Fibroblast of mammary gland (primary cell): Measurements from ENCODE around the gene CASQ2.

Experiments used
- DNase-seq: peaks from one replicate; pipeline ENCODE4 v3.0.0-alpha.2; 2010; ENCODE audit warnings: low read depth
- H3K4me3 ChIP-seq: 2 replicates; pipeline ENCODE4 v1.5.1; 2011; ENCODE audit warnings: low read depth, mild to moderate bottlenecking, low read length, moderate library complexity; ENCODE audit not compliant: control insufficient read depth
- TF ChIP-seq, protein P1 (sequence below): conservative IDR thresholded peaks from 2 replicates; pipeline ENCODE4 v1.5.1; 2011; ENCODE audit warnings: low read depth, low read length, inconsistent platforms; ENCODE audit not compliant: control insufficient read depth, insufficient read depth

Gene CASQ2

GRCh38 chr1:115726570-115726969 lies 41.9 kb downstream of the CASQ2 start:
- TF ChIP-seq, protein P1, sequence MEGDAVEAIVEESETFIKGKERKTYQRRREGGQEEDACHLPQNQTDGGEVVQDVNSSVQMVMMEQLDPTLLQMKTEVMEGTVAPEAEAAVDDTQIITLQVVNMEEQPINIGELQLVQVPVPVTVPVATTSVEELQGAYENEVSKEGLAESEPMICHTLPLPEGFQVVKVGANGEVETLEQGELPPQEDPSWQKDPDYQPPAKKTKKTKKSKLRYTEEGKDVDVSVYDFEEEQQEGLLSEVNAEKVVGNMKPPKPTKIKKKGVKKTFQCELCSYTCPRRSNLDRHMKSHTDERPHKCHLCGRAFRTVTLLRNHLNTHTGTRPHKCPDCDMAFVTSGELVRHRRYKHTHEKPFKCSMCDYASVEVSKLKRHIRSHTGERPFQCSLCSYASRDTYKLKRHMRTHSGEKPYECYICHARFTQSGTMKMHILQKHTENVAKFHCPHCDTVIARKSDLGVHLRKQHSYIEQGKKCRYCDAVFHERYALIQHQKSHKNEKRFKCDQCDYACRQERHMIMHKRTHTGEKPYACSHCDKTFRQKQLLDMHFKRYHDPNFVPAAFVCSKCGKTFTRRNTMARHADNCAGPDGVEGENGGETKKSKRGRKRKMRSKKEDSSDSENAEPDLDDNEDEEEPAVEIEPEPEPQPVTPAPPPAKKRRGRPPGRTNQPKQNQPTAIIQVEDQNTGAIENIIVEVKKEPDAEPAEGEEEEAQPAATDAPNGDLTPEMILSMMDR = no peak
- H3K4me3 ChIP-seq = no peak overlapping the region
- DNase-seq = no peak

DNA sequence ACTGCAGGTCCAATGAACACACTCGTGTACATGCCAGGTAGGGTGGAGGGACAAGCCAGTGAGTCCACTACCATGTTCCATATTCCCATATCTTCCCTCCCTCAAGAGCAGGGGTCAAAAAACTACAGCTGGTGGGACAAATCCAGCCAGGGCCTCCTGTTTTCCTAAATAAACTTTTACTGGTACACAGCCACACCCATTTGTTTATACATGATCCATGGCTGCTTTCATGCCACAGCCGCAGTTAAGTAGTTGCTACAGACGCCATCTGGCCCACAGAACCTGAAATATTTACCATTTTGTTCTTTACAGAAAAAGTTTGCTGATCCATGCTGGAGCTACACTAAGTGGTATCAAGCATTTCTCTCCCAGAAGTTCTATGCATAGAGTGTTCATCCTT lies 42.4 kb downstream of the CASQ2 start:
- H3K4me3 ChIP-seq = no peak overlapping the region
- no peak for DNase-seq
- TF ChIP-seq, protein P1 = no peak

- H3K4me3 ChIP-seq = no peak overlapping the region
- TF ChIP-seq, protein P1 = no peak
- no peak for DNase-seq
Observed at GRCh38 chr1:115725600-115725999, 42.9 kb downstream of the CASQ2 start.

- DNase-seq = no peak
- TF ChIP-seq, protein P1 = no peak
- H3K4me3 ChIP-seq = no peak overlapping the region
Observed at GRCh38 chr1:115723756-115724155, 44.8 kb downstream of the CASQ2 start.

GRCh38 chr1:115722221-115722620 lies 46.3 kb downstream of the CASQ2 start:
- no peak overlapping the region for H3K4me3 ChIP-seq
- no peak for DNase-seq
- TF ChIP-seq, protein P1 = no peak

- no peak for DNase-seq
Observed at GRCh38 chr1:115719285-115719684, 49.2 kb downstream of the CASQ2 start.

More at GRCh38 chr1:115719285-115719684, 49.2 kb downstream of the CASQ2 start:
- TF ChIP-seq, protein P1 = no peak
- H3K4me3 ChIP-seq = no peak overlapping the region
